GM12878 (cell line): Measurements from ENCODE around the gene ERG. TPM values are rescaled to one million over a fixed set of nuclear protein-coding genes. Genes with fewer than 3 reads are reported as not detected.

Experiments
- ATAC-seq: fragments of 200-7000 bp; cut with Tn5 transposase; 3 replicates; pipeline ENCODE4 v1.9.1; 2020; ENCODE audit warnings: mild to moderate bottlenecking, moderate library complexity
- BruUV-seq: library from RNA; stranded (reverse); fragments of 400-500 nt; replicated peaks from 2 replicates; lab custom pipeline; 2021; lab: Mats Ljungman, UMichigan
- CTCF ChIA-PET: fragments of 300-600 bp; sonication (Branson Sonifier 250); formaldehyde crosslinking; extraction: SDS; loops from one replicate; lab custom pipeline; 2021; ENCODE audit warnings: inconsistent platforms; lab: Yijun Ruan, JAX
- POLR2A ChIA-PET: fragments of 350-600 bp; formaldehyde crosslinking; extraction: SDS; loops from one replicate; lab custom pipeline; 2021; ENCODE audit warnings: inconsistent platforms; lab: Charles Lee
- RAD21 ChIA-PET: fragments of 300-600 bp; sonication (Branson Sonifier 250); formaldehyde crosslinking; loops from one replicate; lab custom pipeline; 2023; ENCODE audit warnings: antibody characterized with exemption; ENCODE audit not compliant: unreplicated experiment; lab: Charles Lee
- SMC1A ChIA-PET: fragments of 300-600 bp; sonication (Branson Sonifier 250); formaldehyde crosslinking; loops from one replicate; lab custom pipeline; 2023; ENCODE audit not compliant: unreplicated experiment, uncharacterized antibody; lab: Charles Lee
- DNase-seq: peaks from one replicate; pipeline ENCODE4 v3.0.0-alpha.2; 2011; ENCODE audit warnings: low read depth, low spot score
- FAIRE-seq: peaks from 3 replicates; lab custom pipeline; 2011; peaks lifted over from hg19 to GRCh38; lab: Jason Lieb, UNC
- H2AFZ ChIP-seq: 2 replicates; pipeline ENCODE4 v1.6.0; 2011; ENCODE audit warnings: low read depth, low read length, control low read depth; ENCODE audit not compliant: control insufficient read depth
- H3K27ac ChIP-seq: 2 replicates; pipeline ENCODE4 v1.5.1; 2011; ENCODE audit warnings: control low read depth; ENCODE audit not compliant: control insufficient read depth, insufficient read depth
- H3K27me3 ChIP-seq, 2 experiments: replicated peaks in 1 of 2; 2 replicates each; pipeline versions ENCODE4 v1.6.0 to v1.6.1; 2011; ENCODE audit warnings: low read length in 1 of 2; ENCODE audit not compliant: control insufficient read depth in 2 of 2, insufficient read depth in 2 of 2
- H3K36me3 ChIP-seq, 2 experiments: 2 replicates each; pipeline ENCODE4 v1.5.1; 2011; ENCODE audit warnings: low read length in 1 of 2; ENCODE audit not compliant: control insufficient read depth in 2 of 2, insufficient read depth in 2 of 2
- H3K4me1 ChIP-seq: 2 replicates; pipeline ENCODE4 v1.6.1; 2011; ENCODE audit warnings: mild to moderate bottlenecking, low read length, moderate library complexity, mixed read lengths; ENCODE audit not compliant: control insufficient read depth, insufficient read depth
- H3K4me2 ChIP-seq: 2 replicates; pipeline ENCODE4 v1.6.0; 2011; ENCODE audit warnings: control low read depth; ENCODE audit not compliant: control insufficient read depth, insufficient read depth
- H3K4me3 ChIP-seq: fragments of 200-600 bp; sonication (generic); 2 replicates; pipeline ENCODE4 v1.5.1; 2016
- H3K79me2 ChIP-seq: 2 replicates; pipeline ENCODE4 v1.6.0; 2011; ENCODE audit warnings: low read length; ENCODE audit not compliant: control insufficient read depth, insufficient read depth
- H3K9ac ChIP-seq: 2 replicates; pipeline ENCODE4 v1.8.0; 2011; ENCODE audit warnings: low read length, control low read depth, mixed read lengths; ENCODE audit not compliant: control insufficient read depth, insufficient read depth
- H3K9me3 ChIP-seq: replicated peaks from 3 replicates; pipeline ENCODE4 v1.5.1; 2011; ENCODE audit warnings: mild to moderate bottlenecking, low read length; ENCODE audit not compliant: control insufficient read depth, insufficient read depth
- H4K20me1 ChIP-seq: 2 replicates; pipeline ENCODE4 v1.6.0; 2011; ENCODE audit not compliant: control insufficient read depth, insufficient read depth
- BHLHE40 ChIP-seq, 2 experiments: fragments of 450-650 bp in 1 of 2; IDR thresholded peaks; 2 replicates each; pipeline ENCODE4 v1.6.1; 2011 to 2017; ENCODE audit warnings: low read depth in 2 of 2, borderline replicate concordance in 1 of 2, improper control_type of control experiment in 1 of 2, low read length in 1 of 2, mild to moderate bottlenecking in 1 of 2
- IRF5 ChIP-seq: fragments of 450-650 bp; IDR thresholded peaks from 2 replicates; pipeline ENCODE4 v1.6.1; 2017; ENCODE audit warnings: borderline replicate concordance
- LARP7 ChIP-seq: fragments of 450-650 bp; IDR thresholded peaks from 2 replicates; pipeline ENCODE4 v1.6.1; 2017; ENCODE audit warnings: mild to moderate bottlenecking
- SREBF1 ChIP-seq: IDR thresholded peaks from 2 replicates; pipeline ENCODE4 v1.6.1; 2012; ENCODE audit warnings: mild to moderate bottlenecking, low read length
- STAT1 ChIP-seq: fragments of 450-650 bp; conservative IDR thresholded peaks from 2 replicates; pipeline ENCODE4 v1.6.1; 2014; ENCODE audit warnings: antibody characterized with exemption, mild to moderate bottlenecking
- TAF1 ChIP-seq: IDR thresholded peaks from 2 replicates; pipeline ENCODE4 v1.6.1; 2011; ENCODE audit warnings: mild to moderate bottlenecking, low read depth, low read length, borderline replicate concordance
- TCF3 ChIP-seq: IDR thresholded peaks from 2 replicates; pipeline ENCODE4 v1.6.1; 2012; ENCODE audit warnings: low read depth, mild to moderate bottlenecking, low read length, borderline replicate concordance; ENCODE audit not compliant: insufficient read depth
- ZBED1 ChIP-seq: IDR thresholded peaks from 2 replicates; pipeline ENCODE4 v1.6.1; 2016; ENCODE audit warnings: borderline replicate concordance
- ZNF384 ChIP-seq: IDR thresholded peaks from 2 replicates; pipeline ENCODE4 v1.6.1; 2012; ENCODE audit warnings: low read depth, mild to moderate bottlenecking, low read length, improper control_type of control experiment, borderline replicate concordance
- WGBS: methylation state at CpG from one replicate; pipeline ENCODE4 v1.1.6; 2016; ENCODE audit warnings: low lambda C conversion rate; ENCODE audit not compliant: insufficient replicate concordance, insufficient coverage; ENCODE audit errors: missing lambda C conversion rate; 5-methylcytosine and 5-hydroxymethylcytosine counted together
- in situ Hi-C: fragments of 300-500 bp; cut with MboI; formaldehyde crosslinking; loops from 9 replicates; pipeline ENCODE4 v1.14.3; 2018; ENCODE audit warnings: mixed read lengths
- intact Hi-C: fragments of 100-400 bp; cut with micrococcal nuclease; formaldehyde crosslinking; loops from one replicate; pipeline ENCODE4 v1.14.2; 2022; ENCODE audit not compliant: unreplicated experiment
- polyA plus RNA-seq, 11 experiments: library from polyadenylated mRNA; depleted of rRNA in 4 of 11; unstranded in 6 of 11; stranded (reverse) in 5 of 11; fragments of >200 nt; fragmentation: Nextera tagmentation in 4 of 11; fragmentation: Illumina TruSeq in 1 of 11; extraction: Ambion mirVana in 4 of 11; extraction: Trizol in 1 of 11; gene quantifications; 1 replicate in 1 of 11; 2 replicates in 10 of 11; pipeline versions ENCODE4 v1.2.1 to v1.2.3, GENCODE V29; 2011 to 2016; ENCODE audit warnings: inconsistent platforms in 2 of 11, missing spikeins in 2 of 11, low read depth in 1 of 11
- total RNA-seq, 4 experiments: library from RNA; depleted of rRNA in 3 of 4; stranded (reverse); fragments of >200 nt in 3 of 4; fragmentation: Illumina TruSeq in 1 of 4; extraction: Trizol in 1 of 4; gene quantifications; 2 replicates each; pipeline versions ENCODE4 v1.2.1 to v1.2.3, GENCODE V29; 2013 to 2021

Gene ERG
- total and polyA plus RNA-seq, 10 of the 15 experiments (the other 5 are each of a cell fraction or from before 2014, with no cell fraction given) = not detected

DNA sequence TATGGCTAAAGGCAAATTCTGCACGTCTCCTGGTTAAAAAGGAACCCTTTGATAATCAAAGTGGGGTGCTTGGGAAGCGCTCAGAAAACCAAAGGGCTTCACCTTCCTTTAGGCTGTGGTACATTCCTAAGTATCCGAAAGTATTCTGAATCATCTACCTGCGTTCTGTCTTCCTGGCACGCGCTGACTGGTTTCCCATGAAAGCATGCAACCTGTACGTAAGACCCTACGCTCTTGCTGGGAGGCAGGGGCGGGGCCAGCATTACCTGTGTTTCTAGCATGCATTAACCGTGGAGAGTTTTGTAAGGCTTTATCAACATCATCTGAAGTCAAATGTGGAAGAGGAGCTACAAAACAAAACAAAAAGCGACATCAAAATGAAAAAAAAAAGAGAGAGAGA, 96.0 kb downstream of the ERG start (continued):
- no peak for TF ChIP-seq LARP7

DNA sequence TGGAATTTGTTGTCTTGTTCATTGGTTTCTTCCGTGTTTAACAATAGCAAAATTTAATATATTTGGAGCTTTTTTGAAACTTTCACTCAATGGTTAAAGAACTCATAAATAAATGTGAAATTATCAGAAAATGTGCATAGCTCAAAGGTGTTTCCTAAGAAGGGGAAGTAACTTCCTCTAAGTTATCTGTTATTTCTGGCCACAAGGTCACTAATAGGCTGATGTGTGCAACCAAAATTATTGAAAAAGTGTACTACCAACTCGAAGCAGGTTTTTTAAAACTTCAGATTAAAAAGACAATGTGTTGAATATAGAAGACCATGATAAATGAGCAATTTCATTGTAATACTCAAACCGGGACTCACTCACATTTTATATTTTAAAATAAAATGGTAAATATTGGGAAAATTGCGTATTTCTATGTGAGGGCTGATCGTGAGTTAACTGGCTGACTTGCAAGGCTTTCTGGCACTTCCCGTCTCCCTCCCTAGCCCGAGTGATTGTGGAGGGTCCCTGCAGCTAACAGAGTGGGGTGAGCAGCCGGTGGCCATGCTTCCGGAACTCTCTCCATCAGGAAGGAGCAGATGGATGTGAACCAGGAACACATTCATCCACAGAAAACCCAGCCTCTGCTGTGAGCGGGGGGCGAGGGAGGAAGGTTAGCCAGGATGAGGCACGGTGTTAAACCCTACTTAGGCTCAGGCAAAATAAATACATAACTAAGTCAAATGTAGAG, 96.9 kb downstream of the ERG start:
- 19% methylated on average over 12 of the region's 12 CpGs for WGBS
- H3K9me3 ChIP-seq = no peaks in the 10 kb centered on the region
- in situ Hi-C loops = no loop called here
- SMC1A ChIA-PET = interaction anchor here (0.9 kb wide), 1 partner anchor 10 kb away, joined by 3 read pairs; no protein-coding TSS in a partner anchor
- no peak for TF ChIP-seq SREBF1
- TF ChIP-seq, all 136 proteins: peak for 0
- no peak for FAIRE-seq
- DNase-seq = no peak
- Histone ChIP-seq H4K20me1 (no peaks in the 10 kb centered on the region), H3K4me3 (no peak overlapping the region), H3K4me1 (no peaks in the 10 kb centered on the region), H3K9ac (no peak overlapping the region), H3K36me3 (no peaks in the 10 kb centered on the region), H3K27ac (no peak overlapping the region), H2AFZ (no peak overlapping the region), H3K27me3 (no peaks in the 10 kb centered on the region; a peak in 1 of 4 replicates), H3K4me2 (no peak overlapping the region), H3K79me2 (no peaks in the 10 kb centered on the region)
- ChIA-PET RAD21 (no interaction called here), CTCF (interaction anchor here (1.4 kb wide), 1 partner anchor 14 kb away, joined by 3 read pairs; no protein-coding TSS in a partner anchor), POLR2A (no interaction called here)
- ATAC-seq = no peak
- no TSS peak for BruUV-seq
- intact Hi-C loops = no loop called here

DNA sequence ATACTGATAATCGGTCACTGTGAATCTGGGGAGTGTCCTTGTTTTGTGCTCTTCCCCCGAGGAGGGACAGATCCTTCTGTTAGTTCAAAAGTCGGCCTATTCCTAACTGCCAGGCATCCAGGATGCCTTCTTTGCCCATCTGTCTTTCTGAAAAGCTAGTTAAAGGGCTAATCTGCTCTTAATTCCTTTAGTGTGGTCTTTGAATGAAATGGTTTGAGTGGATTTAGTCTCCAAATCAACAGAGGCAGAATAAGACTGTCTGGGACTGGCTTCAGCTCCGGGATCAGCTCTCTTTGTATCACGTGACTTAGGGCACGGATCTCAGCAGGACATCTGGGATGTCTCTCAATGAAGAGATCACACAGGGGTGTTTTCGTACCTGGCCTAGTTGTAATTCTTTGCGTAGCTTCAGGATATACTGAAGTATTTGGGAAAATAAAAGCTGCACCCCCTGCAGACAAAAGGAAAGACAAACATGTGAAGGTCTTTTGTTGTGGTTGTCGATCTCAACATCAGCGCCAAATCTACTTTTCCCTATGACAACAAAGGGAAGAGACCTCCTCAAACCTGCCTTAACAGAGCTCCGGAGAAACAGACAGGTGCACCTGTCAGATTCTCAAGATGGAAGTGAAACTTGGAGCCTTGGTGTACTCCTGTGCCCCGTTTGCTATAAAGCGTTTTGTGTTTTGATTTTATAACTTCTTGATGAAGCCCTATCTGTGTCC, 97.9 kb downstream of the ERG start:
- Histone ChIP-seq H3K9me3 (no peaks in the 10 kb centered on the region), H3K36me3 (no peaks in the 10 kb centered on the region), H3K27me3 (no peaks in the 10 kb centered on the region; a peak in 1 of 4 replicates), H3K4me3 (no peak overlapping the region), H3K27ac (no peak overlapping the region), H3K9ac (no peak overlapping the region), H3K4me1 (no peaks in the 10 kb centered on the region), H3K4me2 (no peak overlapping the region), H4K20me1 (no peaks in the 10 kb centered on the region), H2AFZ (no peak overlapping the region), H3K79me2 (no peaks in the 10 kb centered on the region)
- ChIA-PET RAD21 (no interaction called here), SMC1A (interaction anchor here (0.6 to 0.9 kb wide), 2 partner anchors 9 to 130 kb away, joined by 3 read pairs; no protein-coding TSS in a partner anchor), CTCF (interaction anchor here (1.4 kb wide), 1 partner anchor 13 kb away, joined by 3 read pairs; no protein-coding TSS in a partner anchor), POLR2A (no interaction called here)
- WGBS = 26% methylated on average over 13 of the region's 13 CpGs
- no peak for ATAC-seq
- no peak for FAIRE-seq
- intact Hi-C loops (no loop called here), in situ Hi-C loops (no loop called here)
- BruUV-seq = no TSS peak
- DNase-seq = no peak
- TF ChIP-seq TCF3 (no peak), IRF5 (no peak), STAT1 (no peak), ZBED1 (no peak), TAF1 (no peak), ZNF384 (no peak), BHLHE40 (IDR thresholded peaks at IDR 0.05; ENCODE audit: borderline replicate concordance in 1 of 2, low read depth in 2 of 2, low read length in 1 of 2) (no peak)
